GM12878 (cell line): ENCODE results near the gene TMEM238L. TPM values are rescaled to one million over a fixed set of nuclear protein-coding genes. Genes with fewer than 3 reads are reported as not detected.

Source experiments
- ATAC-seq: fragments of 200-7000 bp; cut with Tn5 transposase; 3 replicates; pipeline ENCODE4 v1.9.1; 2020; ENCODE audit warnings: mild to moderate bottlenecking, moderate library complexity
- BruUV-seq: library from RNA; stranded (reverse); fragments of 400-500 nt; replicated peaks from 2 replicates; lab custom pipeline; 2021; lab: Mats Ljungman, UMichigan
- CTCF ChIA-PET: fragments of 300-600 bp; sonication (Branson Sonifier 250); formaldehyde crosslinking; extraction: SDS; loops from one replicate; lab custom pipeline; 2021; ENCODE audit warnings: inconsistent platforms; lab: Yijun Ruan, JAX
- POLR2A ChIA-PET: fragments of 350-600 bp; formaldehyde crosslinking; extraction: SDS; loops from one replicate; lab custom pipeline; 2021; ENCODE audit warnings: inconsistent platforms; lab: Charles Lee
- RAD21 ChIA-PET: fragments of 300-600 bp; sonication (Branson Sonifier 250); formaldehyde crosslinking; loops from one replicate; lab custom pipeline; 2023; ENCODE audit warnings: antibody characterized with exemption; ENCODE audit not compliant: unreplicated experiment; lab: Charles Lee
- SMC1A ChIA-PET: fragments of 300-600 bp; sonication (Branson Sonifier 250); formaldehyde crosslinking; loops from one replicate; lab custom pipeline; 2023; ENCODE audit not compliant: unreplicated experiment, uncharacterized antibody; lab: Charles Lee
- DNase-seq: peaks from one replicate; pipeline ENCODE4 v3.0.0-alpha.2; 2011; ENCODE audit warnings: low read depth, low spot score
- FAIRE-seq: peaks from 3 replicates; lab custom pipeline; 2011; peaks lifted over from hg19 to GRCh38; lab: Jason Lieb, UNC
- H2AFZ ChIP-seq: 2 replicates; pipeline ENCODE4 v1.6.0; 2011; ENCODE audit warnings: low read depth, low read length, control low read depth; ENCODE audit not compliant: control insufficient read depth
- H3K27ac ChIP-seq: 2 replicates; pipeline ENCODE4 v1.5.1; 2011; ENCODE audit warnings: control low read depth; ENCODE audit not compliant: control insufficient read depth, insufficient read depth
- H3K27me3 ChIP-seq, 2 experiments: replicated peaks in 1 of 2; 2 replicates each; pipeline versions ENCODE4 v1.6.0 to v1.6.1; 2011; ENCODE audit warnings: low read length in 1 of 2; ENCODE audit not compliant: control insufficient read depth in 2 of 2, insufficient read depth in 2 of 2
- H3K36me3 ChIP-seq, 2 experiments: 2 replicates each; pipeline ENCODE4 v1.5.1; 2011; ENCODE audit warnings: low read length in 1 of 2; ENCODE audit not compliant: control insufficient read depth in 2 of 2, insufficient read depth in 2 of 2
- H3K4me1 ChIP-seq: 2 replicates; pipeline ENCODE4 v1.6.1; 2011; ENCODE audit warnings: mild to moderate bottlenecking, low read length, moderate library complexity, mixed read lengths; ENCODE audit not compliant: control insufficient read depth, insufficient read depth
- H3K4me2 ChIP-seq: 2 replicates; pipeline ENCODE4 v1.6.0; 2011; ENCODE audit warnings: control low read depth; ENCODE audit not compliant: control insufficient read depth, insufficient read depth
- H3K4me3 ChIP-seq: fragments of 200-600 bp; sonication (generic); 2 replicates; pipeline ENCODE4 v1.5.1; 2016
- H3K79me2 ChIP-seq: 2 replicates; pipeline ENCODE4 v1.6.0; 2011; ENCODE audit warnings: low read length; ENCODE audit not compliant: control insufficient read depth, insufficient read depth
- H3K9ac ChIP-seq: 2 replicates; pipeline ENCODE4 v1.8.0; 2011; ENCODE audit warnings: low read length, control low read depth, mixed read lengths; ENCODE audit not compliant: control insufficient read depth, insufficient read depth
- H3K9me3 ChIP-seq: replicated peaks from 3 replicates; pipeline ENCODE4 v1.5.1; 2011; ENCODE audit warnings: mild to moderate bottlenecking, low read length; ENCODE audit not compliant: control insufficient read depth, insufficient read depth
- H4K20me1 ChIP-seq: 2 replicates; pipeline ENCODE4 v1.6.0; 2011; ENCODE audit not compliant: control insufficient read depth, insufficient read depth
- DPF2 ChIP-seq: fragments of 450-650 bp; IDR thresholded peaks from 2 replicates; pipeline ENCODE4 v1.6.1; 2017; ENCODE audit warnings: mild to moderate bottlenecking
- E4F1 ChIP-seq: fragments of 450-650 bp; IDR thresholded peaks from 2 replicates; pipeline ENCODE4 v1.6.1; 2018; ENCODE audit warnings: borderline replicate concordance, mild to moderate bottlenecking; ENCODE audit not compliant: partially characterized antibody
- EP300 ChIP-seq, 2 experiments: fragments of 150-350 bp in 1 of 2; IDR thresholded peaks; 2 replicates each; pipeline ENCODE4 v1.6.1; 2011 to 2012; ENCODE audit warnings: low read depth in 2 of 2, low read length in 2 of 2, borderline replicate concordance in 1 of 2, improper control_type of control experiment in 1 of 2, inconsistent platforms in 1 of 2; ENCODE audit not compliant: control insufficient read depth in 1 of 2
- GATAD2B ChIP-seq: fragments of 450-650 bp; conservative IDR thresholded peaks from 2 replicates; pipeline ENCODE4 v1.6.1; 2017; ENCODE audit warnings: low read depth, mild to moderate bottlenecking, moderate library complexity
- JUNB ChIP-seq: IDR thresholded peaks from 2 replicates; pipeline ENCODE4 v1.6.1; 2016; ENCODE audit warnings: antibody characterized with exemption, mild to moderate bottlenecking
- NR2C2 ChIP-seq: IDR thresholded peaks from 2 replicates; pipeline ENCODE4 v1.6.1; 2011; ENCODE audit warnings: borderline replicate concordance, low read depth; ENCODE audit not compliant: control insufficient read depth, insufficient read length
- SREBF1 ChIP-seq: IDR thresholded peaks from 2 replicates; pipeline ENCODE4 v1.6.1; 2012; ENCODE audit warnings: mild to moderate bottlenecking, low read length
- TBL1XR1 ChIP-seq: IDR thresholded peaks from 2 replicates; pipeline ENCODE4 v1.6.1; 2012; ENCODE audit warnings: low read depth, low read length, improper control_type of control experiment
- TCF12 ChIP-seq: IDR thresholded peaks from 2 replicates; pipeline ENCODE4 v1.6.1; 2011; ENCODE audit warnings: low read depth, mild to moderate bottlenecking, low read length
- YBX1 ChIP-seq: fragments of 450-650 bp; IDR thresholded peaks from 2 replicates; pipeline ENCODE4 v1.6.1; 2016; ENCODE audit warnings: antibody characterized with exemption
- ZBTB33 ChIP-seq: fragments of 450-650 bp; IDR thresholded peaks from 2 replicates; pipeline ENCODE4 v1.6.1; 2017; ENCODE audit warnings: mild to moderate bottlenecking
- ZNF274 ChIP-seq: IDR thresholded peaks from one replicate; pipeline ENCODE4 v1.8.0; 2011; ENCODE audit not compliant: insufficient read length, insufficient read depth
- WGBS: methylation state at CpG from one replicate; pipeline ENCODE4 v1.1.6; 2016; ENCODE audit warnings: low lambda C conversion rate; ENCODE audit not compliant: insufficient replicate concordance, insufficient coverage; ENCODE audit errors: missing lambda C conversion rate; 5-methylcytosine and 5-hydroxymethylcytosine counted together
- in situ Hi-C: fragments of 300-500 bp; cut with MboI; formaldehyde crosslinking; loops from 9 replicates; pipeline ENCODE4 v1.14.3; 2018; ENCODE audit warnings: mixed read lengths
- intact Hi-C: fragments of 100-400 bp; cut with micrococcal nuclease; formaldehyde crosslinking; loops from one replicate; pipeline ENCODE4 v1.14.2; 2022; ENCODE audit not compliant: unreplicated experiment
- polyA plus RNA-seq, 11 experiments: library from polyadenylated mRNA; depleted of rRNA in 4 of 11; unstranded in 6 of 11; stranded (reverse) in 5 of 11; fragments of >200 nt; fragmentation: Nextera tagmentation in 4 of 11; fragmentation: Illumina TruSeq in 1 of 11; extraction: Ambion mirVana in 4 of 11; extraction: Trizol in 1 of 11; gene quantifications; 1 replicate in 1 of 11; 2 replicates in 10 of 11; pipeline versions ENCODE4 v1.2.1 to v1.2.3, GENCODE V29; 2011 to 2016; ENCODE audit warnings: inconsistent platforms in 2 of 11, missing spikeins in 2 of 11, low read depth in 1 of 11
- total RNA-seq, 4 experiments: library from RNA; depleted of rRNA in 3 of 4; stranded (reverse); fragments of >200 nt in 3 of 4; fragmentation: Illumina TruSeq in 1 of 4; extraction: Trizol in 1 of 4; gene quantifications; 2 replicates each; pipeline versions ENCODE4 v1.2.1 to v1.2.3, GENCODE V29; 2013 to 2021
- TF ChIP-seq, protein P1 (sequence below): IDR thresholded peaks from 2 replicates; pipeline ENCODE4 v1.6.1; 2011; ENCODE audit warnings: mild to moderate bottlenecking, low read depth, low read length, moderate library complexity; ENCODE audit not compliant: insufficient replicate concordance

Gene TMEM238L
- total and polyA plus RNA-seq, 10 of the 15 experiments (the other 5 are each of a cell fraction or from before 2014, with no cell fraction given), result not detected

GRCh38 chr17:10804546-10804945 lies 647 bp upstream of the TMEM238L start:
- ChIA-PET RAD21 (no interaction called here), SMC1A (no interaction called here), CTCF (no interaction called here)
- H3K9ac ChIP-seq, result no peak overlapping the region
- no peaks in the 10 kb centered on the region for H3K36me3 ChIP-seq
- 39% methylated on average over 7 of the region's 7 CpGs for WGBS
- DNase-seq (no peak), FAIRE-seq (no peak)
- no peaks in the 10 kb centered on the region for H3K79me2 ChIP-seq
- H3K4me3 ChIP-seq, result no peak overlapping the region
- 0 out of 4 replicates have a peak, but pooled peaks cover 0 to 2% of the 10 kb centered on the region in 2 experiments for H3K27me3 ChIP-seq
- intact Hi-C loops, result no loop called here
- BruUV-seq, result no TSS peak
- no peaks in the 10 kb centered on the region for H3K4me1 ChIP-seq
- H4K20me1 ChIP-seq, result no peaks in the 10 kb centered on the region
- in situ Hi-C loops, result no loop called here
- no peak overlapping the region for H2AFZ ChIP-seq
- TF ChIP-seq, protein P1, sequence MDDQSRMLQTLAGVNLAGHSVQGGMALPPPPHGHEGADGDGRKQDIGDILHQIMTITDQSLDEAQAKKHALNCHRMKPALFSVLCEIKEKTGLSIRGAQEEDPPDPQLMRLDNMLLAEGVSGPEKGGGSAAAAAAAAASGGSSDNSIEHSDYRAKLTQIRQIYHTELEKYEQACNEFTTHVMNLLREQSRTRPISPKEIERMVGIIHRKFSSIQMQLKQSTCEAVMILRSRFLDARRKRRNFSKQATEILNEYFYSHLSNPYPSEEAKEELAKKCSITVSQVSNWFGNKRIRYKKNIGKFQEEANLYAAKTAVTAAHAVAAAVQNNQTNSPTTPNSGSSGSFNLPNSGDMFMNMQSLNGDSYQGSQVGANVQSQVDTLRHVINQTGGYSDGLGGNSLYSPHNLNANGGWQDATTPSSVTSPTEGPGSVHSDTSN, result no peak
- no peak for TF ChIP-seq EP300 (IDR thresholded peaks at IDR 0.05; ENCODE audit: borderline replicate concordance in 1 of 2, control insufficient read depth in 1 of 2, low read depth in 2 of 2, low read length in 2 of 2)
- TF ChIP-seq ZNF274, result no peak
- no peak for TF ChIP-seq SREBF1
- no peak for TF ChIP-seq GATAD2B
- TF ChIP-seq NR2C2, result no peak
- no peak for TF ChIP-seq JUNB
- no peak for TF ChIP-seq E4F1
- no peak for TF ChIP-seq TBL1XR1
- TF ChIP-seq TCF12, result no peak
- TF ChIP-seq ZBTB33, result no peak
- TF ChIP-seq DPF2, result no peak
- TF ChIP-seq YBX1, result no peak
- TF ChIP-seq, all 136 proteins: peak for 0
- H3K9me3 ChIP-seq, result no peaks in the 10 kb centered on the region
- POLR2A ChIA-PET, result no interaction called here
- no peak for ATAC-seq
- H3K4me2 ChIP-seq, result no peak overlapping the region
- no peak overlapping the region for H3K27ac ChIP-seq
